ENCODE results near the gene SYT3.

The SYT3 gene

DNA sequence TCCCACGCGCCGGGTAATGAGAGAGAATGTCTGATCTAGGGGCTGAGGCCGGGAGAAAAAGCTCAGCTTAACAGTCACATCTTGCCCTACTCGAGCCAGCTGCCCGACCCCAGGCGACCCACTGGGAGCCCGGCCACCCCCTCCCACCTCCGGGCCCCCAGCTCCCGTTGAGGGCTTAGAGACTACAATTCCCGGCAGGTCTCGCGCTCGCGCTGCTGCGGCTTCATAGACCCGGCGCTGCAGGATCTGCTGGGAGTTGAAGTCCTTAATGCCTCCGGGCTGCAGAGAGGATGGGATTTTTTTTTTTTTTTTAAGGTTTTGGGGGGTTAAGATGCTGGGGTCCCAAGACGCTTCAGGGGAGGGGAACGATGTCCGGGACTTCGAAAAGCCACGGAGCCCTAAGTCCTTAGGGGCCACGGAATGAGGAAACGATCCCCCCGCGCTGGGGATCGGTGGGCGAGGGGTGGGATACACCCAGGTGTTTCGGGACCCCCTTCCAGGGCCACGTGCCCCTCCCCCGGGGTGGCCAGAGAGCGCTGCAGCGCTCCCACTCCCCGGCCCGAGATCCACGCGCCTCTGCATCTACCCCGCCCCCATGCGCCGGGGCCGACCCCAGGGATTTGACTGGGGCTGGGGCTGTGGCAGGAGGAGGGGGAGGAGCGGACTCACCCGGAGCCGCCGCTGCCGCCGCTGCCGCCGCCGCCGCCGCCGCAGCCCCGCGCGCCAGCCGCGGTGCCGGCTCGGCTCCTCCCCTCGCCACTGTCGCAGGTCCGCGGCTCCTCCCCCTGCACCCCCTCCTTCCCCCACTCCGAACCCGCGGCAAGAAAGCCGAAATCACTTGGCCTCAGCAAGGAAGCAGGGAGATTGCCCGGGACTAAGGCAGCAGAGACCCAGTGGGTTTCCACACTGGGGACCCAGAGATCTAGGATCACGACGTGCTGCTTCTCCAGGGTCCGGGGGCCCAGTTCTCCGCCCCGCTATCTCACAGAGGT is at the start of gene SYT3:
SYT3 (minus strand) TSS at position 761 of the 992 bp plus-strand sequence. CDS start 2,470 bp downstream, outside the sequence.
- no peak for DNase-seq (ENCODE audit: low spot score)

GRCh38 chr19:50688766-50689165 is 49.1 kb upstream of the SYT3 start:
- DNase-seq (ENCODE audit: low spot score): no peak

DNA sequence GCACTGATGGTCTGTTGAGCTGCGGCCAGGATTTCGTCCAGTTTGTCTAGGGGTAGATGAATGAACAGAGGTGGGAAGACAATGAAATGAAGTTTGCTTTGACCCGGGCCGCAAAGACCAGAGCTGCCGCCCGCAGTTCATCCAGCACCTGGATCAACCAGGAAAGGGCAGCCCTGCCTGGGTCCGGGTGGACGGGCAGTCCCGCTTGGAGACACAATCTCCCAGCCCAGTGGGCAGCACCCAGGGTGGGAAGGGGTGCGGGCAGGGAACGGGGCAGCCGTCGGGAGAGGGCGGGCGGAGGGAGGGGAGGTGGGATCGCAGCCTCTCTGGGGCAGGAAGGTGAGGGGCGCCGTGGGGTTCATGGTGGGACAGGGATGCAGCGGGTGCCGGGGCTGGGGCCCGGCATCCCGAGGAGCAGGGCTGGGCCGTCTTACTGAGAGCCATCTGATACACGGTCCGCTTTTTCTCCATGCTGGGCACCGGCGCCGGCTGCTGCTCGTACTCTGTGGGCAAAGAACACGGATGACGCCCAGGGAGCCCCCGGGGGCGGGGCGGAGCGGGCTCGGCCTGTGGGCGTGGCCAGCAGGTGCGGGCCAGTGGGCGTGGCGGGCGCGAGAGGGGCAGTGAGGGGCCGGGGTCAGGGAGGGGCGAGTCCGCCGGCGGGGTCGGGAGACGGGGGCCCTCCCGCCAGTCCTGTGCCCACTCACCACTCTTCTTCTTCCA is 46.8 kb upstream of the SYT3 start:
- no peak for DNase-seq (ENCODE audit: low spot score)

GRCh38 chr19:50679177-50680125 is 39.8 kb upstream of the SYT3 start:
- DNase-seq (ENCODE audit: low spot score): peak; percentile 70

GRCh38 chr19:50678323-50678722 is 38.6 kb upstream of the SYT3 start:
- no peak for DNase-seq (ENCODE audit: low spot score)

- no peak for DNase-seq (ENCODE audit: low spot score)
Measured at GRCh38 chr19:50677636-50678035, 38.0 kb upstream of the SYT3 start.

DNA sequence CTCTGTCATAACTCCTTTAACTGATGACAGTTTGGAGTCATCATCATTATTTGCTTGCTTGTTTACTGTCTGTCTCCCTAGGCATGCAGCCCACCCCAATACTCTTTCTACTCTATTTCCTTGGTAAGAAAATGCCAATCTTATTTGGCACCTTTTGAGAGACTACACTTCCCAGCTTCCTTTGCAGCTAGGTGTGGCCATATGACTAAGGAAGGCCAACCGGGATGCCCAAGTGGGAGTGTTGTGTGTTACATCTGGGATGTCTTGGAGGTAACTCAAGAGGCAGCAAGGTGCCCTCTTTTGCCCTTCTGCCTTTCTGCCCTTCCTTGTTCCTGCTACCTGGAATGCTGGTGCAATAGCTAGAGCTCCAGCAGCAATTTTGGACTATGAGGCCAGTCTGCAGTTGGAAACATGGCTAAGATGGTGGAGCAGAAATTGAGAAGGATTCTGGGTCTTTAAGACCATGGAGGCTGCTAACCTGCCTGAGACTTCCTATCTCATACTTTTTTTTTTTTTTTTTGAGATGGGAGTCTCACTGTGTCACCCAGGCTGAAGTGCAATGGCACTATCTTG is 37.0 kb upstream of the SYT3 start:
- DNase-seq (ENCODE audit: low spot score): no peak

- DNase-seq (ENCODE audit: low spot score): no peak
Measured at GRCh38 chr19:50673118-50673517, 33.4 kb upstream of the SYT3 start.

- DNase-seq (ENCODE audit: low spot score): no peak
Measured at GRCh38 chr19:50670102-50670380, 30.4 kb upstream of the SYT3 start.

DNA sequence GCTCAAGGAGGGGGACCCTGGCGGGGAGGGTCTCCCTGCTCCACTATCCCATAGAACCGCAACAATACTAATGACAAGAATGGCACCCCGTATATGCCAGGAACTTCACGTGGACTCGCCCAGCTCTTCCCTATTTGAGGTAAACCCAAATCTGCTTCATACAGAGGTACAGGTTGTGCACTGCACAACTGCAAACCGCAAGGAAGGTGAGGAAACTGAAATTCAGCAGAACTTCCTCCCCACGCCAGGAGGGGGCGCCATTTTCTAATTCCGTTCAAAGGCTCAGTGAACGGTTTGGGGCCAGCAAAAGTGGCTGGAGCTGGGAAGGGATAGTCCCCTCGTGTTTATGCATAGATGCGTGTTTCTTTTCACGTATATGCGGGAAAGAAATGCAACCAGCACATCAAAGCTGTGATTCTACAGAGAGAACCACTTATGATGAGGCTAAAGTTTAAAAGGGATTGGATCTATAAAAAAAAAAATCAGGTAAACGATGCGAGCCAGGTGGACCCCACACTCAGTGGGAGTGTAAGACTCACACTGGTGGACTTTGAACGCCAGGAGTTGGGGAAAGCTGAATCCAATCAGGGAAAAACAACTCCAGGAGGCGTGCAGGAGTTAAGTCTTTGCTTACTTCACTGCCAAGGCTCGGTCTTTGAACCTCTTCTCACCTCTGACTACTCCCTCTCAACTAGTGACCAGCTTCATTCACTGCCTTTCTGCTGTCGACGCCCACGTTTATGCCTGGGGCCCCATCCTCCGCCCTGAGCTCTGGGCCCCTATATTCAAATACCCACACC is 29.8 kb upstream of the SYT3 start:
- peak; percentile 64 for DNase-seq (ENCODE audit: low spot score)

GRCh38 chr19:50668879-50669278 is 29.2 kb upstream of the SYT3 start:
- DNase-seq (ENCODE audit: low spot score): no peak

- no peak for DNase-seq (ENCODE audit: low spot score)
Measured at GRCh38 chr19:50668416-50668815, 28.7 kb upstream of the SYT3 start.

DNA sequence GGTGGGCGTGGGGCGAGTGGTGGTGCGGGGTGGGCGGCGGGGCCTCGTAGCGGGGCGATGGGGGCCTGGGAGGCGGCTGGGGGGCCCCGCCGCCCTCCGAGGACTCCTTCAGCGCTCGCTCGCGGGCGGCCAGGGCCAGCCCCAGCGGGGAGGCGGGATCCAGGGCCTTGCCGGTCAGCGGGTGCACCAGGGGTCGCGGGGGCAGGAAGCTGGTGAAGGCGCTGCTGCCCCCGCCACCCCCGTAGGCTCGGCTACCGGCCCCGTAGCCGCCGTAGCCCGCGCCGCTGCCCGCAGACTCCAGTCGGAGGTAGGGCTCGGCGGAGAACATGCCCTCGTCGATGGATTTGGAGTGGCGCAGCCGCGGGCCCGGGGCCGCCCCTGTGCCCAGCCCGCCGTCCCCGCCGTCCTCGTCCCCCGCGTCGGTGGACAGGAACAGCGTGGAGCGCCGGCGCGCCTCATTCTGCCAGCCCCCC is 28.1 kb upstream of the SYT3 start:
- DNase-seq (ENCODE audit: low spot score): no peak

DNA sequence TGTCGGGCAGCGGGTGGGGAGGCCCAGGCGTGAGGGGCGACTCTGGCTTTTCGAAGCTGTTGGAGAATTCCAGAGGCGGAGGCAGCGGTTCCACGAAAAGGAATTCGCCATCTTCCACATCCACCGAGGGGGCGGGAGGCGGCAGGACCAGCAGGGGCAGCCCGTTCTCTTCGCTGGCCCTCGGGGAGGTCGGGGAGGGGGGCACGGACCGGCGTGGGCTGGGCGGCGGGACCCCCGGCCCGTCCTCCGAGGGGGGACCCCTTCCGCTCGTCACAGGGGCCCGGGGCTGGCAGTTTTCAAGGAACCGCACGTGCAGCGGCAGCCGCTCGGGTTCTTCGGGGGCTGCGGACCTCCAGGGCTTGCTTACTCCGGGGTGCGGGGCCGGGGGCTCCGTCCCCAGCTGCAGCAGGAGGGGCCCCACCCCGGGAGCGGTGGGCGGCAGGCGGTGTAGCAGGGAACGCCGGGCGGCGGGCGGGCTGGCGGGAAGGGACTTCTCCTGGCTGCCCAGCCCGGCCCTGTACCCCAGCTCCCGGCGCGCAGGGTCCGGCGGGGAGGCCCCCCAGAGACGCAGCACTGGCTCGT is 27.6 kb upstream of the SYT3 start:
- DNase-seq (ENCODE audit: low spot score): no peak

- DNase-seq (ENCODE audit: low spot score): no peak
Measured at GRCh38 chr19:50666346-50667176, 26.9 kb upstream of the SYT3 start.

DNA sequence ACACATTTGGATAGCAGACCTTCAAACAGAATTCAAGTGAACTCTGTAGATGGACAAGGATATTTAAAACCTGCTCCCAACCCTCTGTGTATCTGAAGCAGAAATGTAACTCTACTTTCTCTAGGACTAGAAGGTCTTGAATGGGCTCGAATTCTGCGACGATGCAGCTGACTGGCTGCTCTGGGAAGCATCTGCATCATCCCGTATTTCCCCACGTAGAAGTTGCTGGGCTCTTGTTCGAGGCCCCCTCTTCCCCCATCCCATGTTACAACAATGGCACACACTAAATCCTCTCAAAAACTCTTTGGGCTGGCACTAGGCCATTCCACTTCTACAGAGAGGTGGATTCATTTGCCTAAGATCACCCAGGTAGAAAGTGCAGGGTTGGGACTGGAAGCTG is 24.5 kb upstream of the SYT3 start:
- DNase-seq (ENCODE audit: low spot score): no peak

- no peak for DNase-seq (ENCODE audit: low spot score)
Measured at GRCh38 chr19:50663482-50663790, 23.8 kb upstream of the SYT3 start.

DNA sequence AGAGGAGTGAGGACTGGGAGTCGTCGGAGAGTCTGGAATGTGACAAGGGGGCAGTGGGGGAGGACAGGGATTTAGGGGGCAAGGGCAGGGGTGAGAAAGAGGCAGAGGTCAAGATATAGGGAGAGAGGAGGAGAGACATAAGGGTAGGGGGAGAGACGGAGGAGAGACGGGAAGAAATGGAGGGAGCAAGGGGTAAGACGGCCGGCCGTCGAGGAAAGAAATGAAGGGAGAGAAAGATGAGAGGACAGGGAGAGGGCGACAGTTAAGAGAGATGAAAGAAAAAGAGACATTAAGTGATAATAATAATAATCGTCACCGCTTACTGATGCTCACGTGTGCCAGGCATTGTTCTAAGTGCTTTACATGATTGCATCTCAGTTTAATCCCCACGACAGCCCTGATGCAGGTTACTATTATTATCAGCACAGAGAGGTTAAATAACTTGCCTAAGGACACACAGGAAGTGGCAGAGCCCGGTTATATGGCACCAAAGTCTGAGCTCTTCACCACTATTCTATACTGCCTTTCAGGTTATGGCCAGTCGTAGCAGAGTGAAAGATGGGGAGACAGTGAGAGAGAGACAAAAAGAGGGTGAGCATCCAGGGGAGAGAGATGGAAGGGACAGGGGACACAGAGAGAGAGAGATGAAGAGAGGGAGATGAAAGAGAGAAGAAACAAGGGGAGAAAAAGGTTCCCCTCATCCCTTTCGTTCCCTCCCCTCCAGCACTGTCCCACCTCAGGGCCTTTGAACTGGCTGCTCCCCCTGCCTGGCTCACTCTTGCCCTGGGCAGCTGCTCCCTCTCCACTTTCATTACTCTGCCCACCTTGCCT is 23.2 kb upstream of the SYT3 start:
- DNase-seq (ENCODE audit: low spot score): no peak

Data from hematopoietic multipotent progenitor cell treated with erythropoietin and hydrocortisone succinate and interleukin-3 and kit ligand, for 17 days (in vitro differentiated cells).